ENCODE measurements around the gene NUP37. TPM values are rescaled to one million over a fixed set of nuclear protein-coding genes. Genes with fewer than 3 reads are reported as not detected.
A peak's percentile ranks its signal among the peaks of the same experiment; 100 is the strongest.

NUP37 gene
- total and polyA plus RNA-seq, 4 donors = 14.0 to 23.3 (median 19.5) TPM

DNA sequence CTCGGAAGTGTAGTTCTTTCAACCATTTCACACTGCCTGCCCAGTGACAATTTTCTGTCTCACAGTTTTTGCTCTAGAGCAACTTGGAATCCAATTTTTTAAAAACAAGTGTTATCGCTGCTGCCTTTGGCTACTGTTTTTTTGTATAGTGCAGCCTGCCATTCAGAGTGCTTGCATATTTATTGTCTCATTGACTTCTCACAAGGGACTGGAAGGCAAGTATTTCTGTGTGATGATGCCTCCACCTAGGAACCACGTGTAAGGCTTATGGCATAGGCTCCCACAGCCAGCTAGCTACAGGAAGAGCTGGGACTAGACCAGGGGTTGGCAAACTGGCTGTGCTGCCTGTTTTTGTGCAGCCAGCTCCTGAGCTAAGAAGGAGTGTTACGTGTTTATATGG is 972 bp upstream of the NUP37 start:
- Histone ChIP-seq H3K27me3 (ENCODE audit: control insufficient read depth in 3 of 3, insufficient read depth in 3 of 3, low read length in 2 of 3) (no peaks in the 10 kb centered on the region), H3K9me3 (ENCODE audit: control insufficient read depth in 4 of 4, insufficient read depth in 3 of 4, low read length in 3 of 4) (no peaks in the 10 kb centered on the region), H3K9ac (ENCODE audit: insufficient read depth in 1 of 2, low read length in 2 of 2) (peak overlapping the region in 1 of 2 donors; percentile 2), H3K4me1 (ENCODE audit: control insufficient read depth in 5 of 5, insufficient read depth in 5 of 5, low read length in 5 of 5) (peaks cover 0 to 10% (median 3%) of the 10 kb centered on the region in 5 donors), H3K4me3 (no peak overlapping the region), H3K36me3 (ENCODE audit: control insufficient read depth in 4 of 4, insufficient read depth in 4 of 4, low read length in 4 of 4) (peaks cover 0 to 11% (median 6%) of the 10 kb centered on the region in 4 donors), H3K27ac (ENCODE audit: low read depth in 1 of 2, low read length in 1 of 2) (no peak overlapping the region)
- TF ChIP-seq, protein P1, sequence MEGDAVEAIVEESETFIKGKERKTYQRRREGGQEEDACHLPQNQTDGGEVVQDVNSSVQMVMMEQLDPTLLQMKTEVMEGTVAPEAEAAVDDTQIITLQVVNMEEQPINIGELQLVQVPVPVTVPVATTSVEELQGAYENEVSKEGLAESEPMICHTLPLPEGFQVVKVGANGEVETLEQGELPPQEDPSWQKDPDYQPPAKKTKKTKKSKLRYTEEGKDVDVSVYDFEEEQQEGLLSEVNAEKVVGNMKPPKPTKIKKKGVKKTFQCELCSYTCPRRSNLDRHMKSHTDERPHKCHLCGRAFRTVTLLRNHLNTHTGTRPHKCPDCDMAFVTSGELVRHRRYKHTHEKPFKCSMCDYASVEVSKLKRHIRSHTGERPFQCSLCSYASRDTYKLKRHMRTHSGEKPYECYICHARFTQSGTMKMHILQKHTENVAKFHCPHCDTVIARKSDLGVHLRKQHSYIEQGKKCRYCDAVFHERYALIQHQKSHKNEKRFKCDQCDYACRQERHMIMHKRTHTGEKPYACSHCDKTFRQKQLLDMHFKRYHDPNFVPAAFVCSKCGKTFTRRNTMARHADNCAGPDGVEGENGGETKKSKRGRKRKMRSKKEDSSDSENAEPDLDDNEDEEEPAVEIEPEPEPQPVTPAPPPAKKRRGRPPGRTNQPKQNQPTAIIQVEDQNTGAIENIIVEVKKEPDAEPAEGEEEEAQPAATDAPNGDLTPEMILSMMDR (IDR thresholded peaks at IDR 0.05; ENCODE audit: control extremely low read depth, extremely low read depth) = no peak
- ATAC-seq (ENCODE audit: insufficient read depth, low FRiP score) (no peak), DNase-seq (peak in 1 of 3 donors; percentile 36)
- 33 to 42% methylated on average over 4 of the region's 4 CpGs for WGBS, 2 donors

DNA sequence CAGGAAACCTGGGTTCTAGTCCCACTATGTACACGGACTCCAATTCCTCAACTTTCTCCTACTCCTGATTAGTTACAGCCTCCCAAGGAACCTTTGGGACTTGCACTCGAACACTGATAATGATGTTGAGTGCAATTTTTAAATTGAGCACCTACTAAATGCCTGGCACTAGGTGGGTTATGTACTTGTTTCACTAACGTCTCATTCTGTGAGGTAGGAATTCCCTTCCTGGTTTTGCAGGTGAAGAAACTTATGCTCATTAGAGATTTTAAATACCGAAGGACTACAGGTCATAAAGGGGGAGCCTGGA is 605 bp upstream of the NUP37 start:
- ATAC-seq (ENCODE audit: insufficient read depth, low FRiP score) (no peak), DNase-seq (no peak)
- peaks cover 0 to 10% (median 6%) of the 10 kb centered on the region in 4 donors for H3K36me3 ChIP-seq (ENCODE audit: control insufficient read depth in 4 of 4, insufficient read depth in 4 of 4, low read length in 4 of 4)
- H3K4me3 ChIP-seq = peak overlapping the region; percentile 70
- WGBS, 2 donors = 2 to 3% methylated on average over 4 of the region's 4 CpGs
- TF ChIP-seq, protein P1 (IDR thresholded peaks at IDR 0.05; ENCODE audit: control extremely low read depth, extremely low read depth) = no peak
- H3K4me1 ChIP-seq (ENCODE audit: control insufficient read depth in 5 of 5, insufficient read depth in 5 of 5, low read length in 5 of 5) = peaks cover 0 to 10% (median 3%) of the 10 kb centered on the region in 5 donors
- H3K27ac ChIP-seq (ENCODE audit: low read depth in 1 of 2, low read length in 1 of 2) = no peak overlapping the region
- H3K9me3 ChIP-seq (ENCODE audit: control insufficient read depth in 4 of 4, insufficient read depth in 3 of 4, low read length in 3 of 4) = no peaks in the 10 kb centered on the region
- peak overlapping the region in 1 of 2 donors; percentile 79 for H3K9ac ChIP-seq (ENCODE audit: insufficient read depth in 1 of 2, low read length in 2 of 2)
- H3K27me3 ChIP-seq (ENCODE audit: control insufficient read depth in 3 of 3, insufficient read depth in 3 of 3, low read length in 2 of 3) = no peaks in the 10 kb centered on the region

DNA sequence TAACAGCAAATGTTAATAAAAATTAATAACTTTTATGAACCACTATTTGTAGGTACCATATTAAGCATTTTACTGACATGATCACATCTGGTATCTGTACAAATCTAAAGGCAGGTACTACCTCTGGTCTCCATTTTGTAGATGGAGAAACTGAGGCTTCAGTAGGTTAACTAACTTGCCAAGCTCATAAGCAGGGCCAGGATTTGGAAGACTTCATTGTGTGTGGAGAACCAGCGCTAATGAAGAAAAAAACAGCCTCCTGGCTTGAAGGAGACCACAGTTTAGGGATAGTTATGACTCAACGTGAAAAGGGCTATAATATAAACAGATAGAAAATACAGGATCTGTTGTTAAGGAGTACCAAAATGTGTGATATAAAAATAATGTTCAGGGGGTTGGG is 1.0 kb downstream of the NUP37 start:
- Histone ChIP-seq H3K4me3 (no peak overlapping the region), H3K9ac (ENCODE audit: insufficient read depth in 1 of 2, low read length in 2 of 2) (peak overlapping the region in 1 of 2 donors; percentile 99), H3K27ac (ENCODE audit: low read depth in 1 of 2, low read length in 1 of 2) (no peak overlapping the region), H3K9me3 (ENCODE audit: control insufficient read depth in 4 of 4, insufficient read depth in 3 of 4, low read length in 3 of 4) (no peaks in the 10 kb centered on the region), H3K27me3 (ENCODE audit: control insufficient read depth in 3 of 3, insufficient read depth in 3 of 3, low read length in 2 of 3) (no peaks in the 10 kb centered on the region), H3K36me3 (ENCODE audit: control insufficient read depth in 4 of 4, insufficient read depth in 4 of 4, low read length in 4 of 4) (peaks cover 0 to 12% (median 6%) of the 10 kb centered on the region in 4 donors), H3K4me1 (ENCODE audit: control insufficient read depth in 5 of 5, insufficient read depth in 5 of 5, low read length in 5 of 5) (peaks cover 0 to 10% (median 3%) of the 10 kb centered on the region in 5 donors)
- WGBS, 2 donors = 73 to 89% methylated on average over 2 of the region's 2 CpGs
- ATAC-seq (ENCODE audit: insufficient read depth, low FRiP score) (no peak), DNase-seq (no peak)
- TF ChIP-seq, protein P1 (IDR thresholded peaks at IDR 0.05; ENCODE audit: control extremely low read depth, extremely low read depth) = no peak

DNA sequence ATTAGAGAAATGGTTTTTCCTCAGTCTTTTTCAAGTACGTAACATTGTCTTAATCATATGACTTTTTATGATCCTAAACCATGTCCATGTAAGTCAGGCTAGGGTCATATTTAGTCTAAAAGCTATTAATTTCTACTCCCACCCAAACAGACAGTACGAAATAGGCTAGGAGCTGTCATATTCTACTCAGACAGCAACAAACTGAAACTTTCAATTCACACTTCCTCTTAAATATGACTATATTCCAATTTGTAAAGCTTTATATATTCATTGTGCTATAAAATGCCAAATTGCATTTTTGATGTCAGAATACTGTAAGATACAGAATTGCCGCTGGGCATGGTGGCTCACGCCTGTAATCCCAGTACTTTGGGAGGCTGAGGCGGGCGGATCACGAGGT is 3.5 kb downstream of the NUP37 start:
- H3K9ac ChIP-seq (ENCODE audit: insufficient read depth in 1 of 2, low read length in 2 of 2) = no peak overlapping the region
- H3K4me1 ChIP-seq (ENCODE audit: control insufficient read depth in 5 of 5, insufficient read depth in 5 of 5, low read length in 5 of 5) = peaks cover 0 to 10% (median 3%) of the 10 kb centered on the region in 5 donors
- H3K9me3 ChIP-seq (ENCODE audit: control insufficient read depth in 4 of 4, insufficient read depth in 3 of 4, low read length in 3 of 4) = no peaks in the 10 kb centered on the region
- H3K36me3 ChIP-seq (ENCODE audit: control insufficient read depth in 4 of 4, insufficient read depth in 4 of 4, low read length in 4 of 4) = peaks cover 0 to 12% (median 6%) of the 10 kb centered on the region in 4 donors
- H3K27ac ChIP-seq (ENCODE audit: low read depth in 1 of 2, low read length in 1 of 2) = no peak overlapping the region
- H3K4me3 ChIP-seq = no peak overlapping the region
- no peak for ATAC-seq (ENCODE audit: insufficient read depth, low FRiP score)
- 93 to 95% methylated on average over 7 of the region's 7 CpGs for WGBS, 2 donors
- TF ChIP-seq, protein P1 (IDR thresholded peaks at IDR 0.05; ENCODE audit: control extremely low read depth, extremely low read depth) = no peak
- DNase-seq = no peak
- H3K27me3 ChIP-seq (ENCODE audit: control insufficient read depth in 3 of 3, insufficient read depth in 3 of 3, low read length in 2 of 3) = no peaks in the 10 kb centered on the region
